ENCODE results near the gene KRTAP5-6.
"Not testable (repeated sequence)": the region's sequence is repeated elsewhere in the genome, so short reads cannot be mapped to it uniquely, and the experiment has no call there.

The KRTAP5-6 gene

DNA sequence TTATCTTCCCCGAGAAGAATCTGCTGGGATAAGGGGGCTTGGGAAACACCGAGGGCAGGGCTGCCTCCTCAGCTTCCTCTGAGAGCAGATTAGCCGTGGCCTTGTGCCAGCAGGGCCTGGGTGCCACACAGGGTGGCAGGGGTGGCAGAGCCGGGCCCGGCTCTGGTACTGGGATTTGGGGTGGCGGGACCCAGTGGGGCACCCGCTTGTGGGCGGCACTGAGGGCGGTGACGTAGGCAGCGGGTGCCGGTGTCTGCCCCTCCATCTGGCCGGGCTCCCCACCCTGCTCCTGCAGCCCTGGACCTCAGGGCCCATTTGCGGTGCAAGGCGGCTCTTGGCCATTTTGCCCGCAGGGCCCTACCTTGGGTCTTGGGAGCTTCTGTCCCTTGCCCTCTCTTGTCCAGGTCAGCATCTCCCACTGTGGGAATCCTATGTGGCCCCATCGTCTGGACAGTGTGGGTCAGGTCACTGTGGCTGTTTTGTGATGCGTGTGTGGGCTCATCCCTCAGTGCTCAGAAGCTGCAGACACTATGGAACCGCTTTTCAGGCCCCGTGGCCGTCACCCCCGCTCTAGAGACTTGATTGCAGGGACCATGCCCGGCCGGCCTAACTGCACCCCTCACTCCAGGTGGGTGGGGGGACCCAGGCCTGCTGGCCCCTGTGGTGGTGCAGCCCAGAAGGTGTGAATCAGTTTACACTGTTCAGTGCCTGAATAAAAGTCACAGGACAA, 29.7 kb upstream of the KRTAP5-6 start:
- Histone ChIP-seq H3K9me3 (no peaks in the 10 kb centered on the region), H3K36me3 (no peaks in the 10 kb centered on the region), H3K4me3 (ENCODE audit: low read depth in 1 of 2, low read length in 1 of 2) (no peak overlapping the region), H3K27ac (no peak overlapping the region), H3K4me1 (ENCODE audit: control insufficient read depth in 1 of 2, insufficient read depth in 1 of 2, low read depth in 1 of 2, low read length in 1 of 2) (no peaks in the 10 kb centered on the region), H3K27me3 (peaks cover 45% of the 10 kb centered on the region)
- TF ChIP-seq, protein P1, sequence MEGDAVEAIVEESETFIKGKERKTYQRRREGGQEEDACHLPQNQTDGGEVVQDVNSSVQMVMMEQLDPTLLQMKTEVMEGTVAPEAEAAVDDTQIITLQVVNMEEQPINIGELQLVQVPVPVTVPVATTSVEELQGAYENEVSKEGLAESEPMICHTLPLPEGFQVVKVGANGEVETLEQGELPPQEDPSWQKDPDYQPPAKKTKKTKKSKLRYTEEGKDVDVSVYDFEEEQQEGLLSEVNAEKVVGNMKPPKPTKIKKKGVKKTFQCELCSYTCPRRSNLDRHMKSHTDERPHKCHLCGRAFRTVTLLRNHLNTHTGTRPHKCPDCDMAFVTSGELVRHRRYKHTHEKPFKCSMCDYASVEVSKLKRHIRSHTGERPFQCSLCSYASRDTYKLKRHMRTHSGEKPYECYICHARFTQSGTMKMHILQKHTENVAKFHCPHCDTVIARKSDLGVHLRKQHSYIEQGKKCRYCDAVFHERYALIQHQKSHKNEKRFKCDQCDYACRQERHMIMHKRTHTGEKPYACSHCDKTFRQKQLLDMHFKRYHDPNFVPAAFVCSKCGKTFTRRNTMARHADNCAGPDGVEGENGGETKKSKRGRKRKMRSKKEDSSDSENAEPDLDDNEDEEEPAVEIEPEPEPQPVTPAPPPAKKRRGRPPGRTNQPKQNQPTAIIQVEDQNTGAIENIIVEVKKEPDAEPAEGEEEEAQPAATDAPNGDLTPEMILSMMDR (IDR thresholded peaks at IDR 0.05), result no peak

DNA sequence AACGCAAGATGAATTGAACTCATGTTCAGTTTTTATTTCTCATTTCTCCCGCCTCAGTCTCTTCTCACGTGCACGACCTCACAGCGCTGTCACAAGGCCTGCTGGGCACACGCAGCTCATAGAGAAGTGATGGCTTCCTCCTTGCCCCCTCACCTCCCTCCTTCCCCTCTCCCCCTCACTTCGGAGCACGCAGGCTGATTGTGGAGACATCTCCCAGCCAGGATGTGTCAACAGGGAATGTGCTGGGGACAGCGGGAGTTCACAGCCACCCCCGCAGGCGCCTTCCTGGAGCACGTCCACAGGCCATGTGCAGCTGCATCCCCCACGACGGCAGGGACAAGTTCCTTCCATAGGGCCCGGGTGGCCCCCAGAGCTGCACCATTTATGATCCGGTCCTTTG, 29.1 kb upstream of the KRTAP5-6 start:
- Histone ChIP-seq H3K4me3 (ENCODE audit: low read depth in 1 of 2, low read length in 1 of 2) (no peak overlapping the region), H3K36me3 (no peaks in the 10 kb centered on the region), H3K4me1 (ENCODE audit: control insufficient read depth in 1 of 2, insufficient read depth in 1 of 2, low read depth in 1 of 2, low read length in 1 of 2) (no peaks in the 10 kb centered on the region), H3K27ac (no peak overlapping the region), H3K9me3 (no peaks in the 10 kb centered on the region), H3K27me3 (peaks cover 51% of the 10 kb centered on the region)
- TF ChIP-seq, protein P1 (IDR thresholded peaks at IDR 0.05), result no peak

DNA sequence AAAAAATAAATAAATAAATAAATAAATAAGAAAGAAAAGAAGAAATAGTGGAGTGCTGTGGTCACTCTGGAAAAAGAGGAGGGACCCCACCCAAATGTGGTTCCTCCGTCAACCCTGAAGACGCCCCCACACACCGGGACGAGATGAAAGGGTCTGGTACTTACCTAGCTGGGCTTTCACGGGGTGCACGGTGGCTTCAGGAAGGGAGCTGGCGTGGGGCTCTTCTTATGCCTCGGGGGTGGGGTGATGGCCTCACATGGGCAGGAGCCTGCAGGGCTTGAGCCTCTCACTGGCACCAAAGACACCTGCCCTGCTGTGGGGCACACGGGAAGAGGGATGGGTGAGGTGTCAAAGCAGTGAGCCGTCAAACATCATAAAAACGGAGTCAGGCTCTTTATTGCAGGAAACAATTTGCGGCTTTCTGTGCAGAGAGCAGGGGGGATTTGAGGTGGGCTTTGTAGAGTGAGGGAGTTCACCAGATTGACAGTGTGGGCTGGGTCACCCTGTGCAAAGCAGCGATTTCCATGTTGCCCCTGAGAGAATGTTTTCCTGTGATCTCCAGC, 28.0 kb upstream of the KRTAP5-6 start:
- Histone ChIP-seq H3K27me3 (peaks cover 62% of the 10 kb centered on the region), H3K36me3 (no peaks in the 10 kb centered on the region), H3K4me1 (ENCODE audit: control insufficient read depth in 1 of 2, insufficient read depth in 1 of 2, low read depth in 1 of 2, low read length in 1 of 2) (no peaks in the 10 kb centered on the region), H3K9me3 (no peaks in the 10 kb centered on the region), H3K27ac (no peak overlapping the region), H3K4me3 (ENCODE audit: low read depth in 1 of 2, low read length in 1 of 2) (no peak overlapping the region)
- TF ChIP-seq, protein P1 (IDR thresholded peaks at IDR 0.05), result no peak

DNA sequence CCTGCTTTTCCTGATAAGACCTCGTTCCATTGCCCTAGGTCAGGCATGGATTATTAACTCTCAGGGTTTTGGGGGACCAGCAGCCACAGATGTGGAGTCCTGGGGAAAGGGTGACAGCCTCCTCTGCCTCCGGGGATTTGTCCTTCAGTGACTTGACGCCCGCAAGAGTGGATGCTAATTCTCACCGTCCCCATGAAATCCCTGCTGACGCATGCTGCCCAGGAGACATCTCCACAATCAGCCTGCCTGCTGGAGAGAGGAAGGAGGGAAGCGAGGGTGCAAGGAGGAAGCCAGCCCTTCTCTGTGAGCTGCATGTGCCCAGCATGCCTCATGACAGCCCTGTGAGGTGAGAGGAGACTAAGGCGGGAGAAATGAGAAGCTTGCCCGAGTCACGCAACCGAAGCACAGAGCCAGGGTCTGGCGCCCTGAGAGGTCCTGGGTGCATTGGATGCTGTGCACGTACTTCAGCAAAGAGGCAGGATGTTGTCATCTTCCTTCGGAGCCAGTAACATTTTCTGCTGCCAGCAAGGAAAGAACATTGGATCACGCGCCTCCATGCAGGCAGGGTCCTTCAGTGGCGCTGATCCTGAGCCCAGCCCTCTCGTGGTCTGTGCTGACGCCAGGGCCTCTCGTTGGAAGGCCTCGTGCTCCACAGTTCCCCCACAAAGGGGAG, 27.3 kb upstream of the KRTAP5-6 start:
- Histone ChIP-seq H3K36me3 (no peaks in the 10 kb centered on the region), H3K27me3 (peaks cover 69% of the 10 kb centered on the region), H3K9me3 (no peaks in the 10 kb centered on the region), H3K4me1 (ENCODE audit: control insufficient read depth in 1 of 2, insufficient read depth in 1 of 2, low read depth in 1 of 2, low read length in 1 of 2) (no peaks in the 10 kb centered on the region), H3K4me3 (ENCODE audit: low read depth in 1 of 2, low read length in 1 of 2) (no peak overlapping the region), H3K27ac (no peak overlapping the region)
- TF ChIP-seq, protein P1 (IDR thresholded peaks at IDR 0.05), result no peak

DNA sequence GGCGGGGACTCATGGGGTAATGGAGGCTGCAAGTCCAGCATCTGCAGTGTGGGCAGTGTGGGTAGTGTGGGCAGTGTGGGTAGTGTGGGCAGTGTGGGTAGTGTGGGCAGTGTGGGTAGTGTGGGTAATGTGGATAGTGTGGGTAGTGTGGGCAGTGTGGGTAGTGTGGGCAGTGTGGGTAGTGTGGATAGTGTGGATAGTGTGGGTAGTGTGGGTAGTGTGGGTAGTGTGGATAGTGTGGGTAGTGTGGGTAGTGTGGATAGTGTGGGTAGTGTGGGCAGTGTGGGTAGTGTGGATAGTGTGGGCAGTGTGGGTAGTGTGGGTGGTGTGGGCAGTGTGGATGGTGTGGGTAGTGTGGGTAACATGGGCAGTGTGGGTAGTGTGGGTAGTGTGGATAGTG, 26.5 kb upstream of the KRTAP5-6 start:
- H3K36me3 ChIP-seq; H3K4me3 ChIP-seq (ENCODE audit: low read depth in 1 of 2, low read length in 1 of 2); H3K4me1 ChIP-seq (ENCODE audit: control insufficient read depth in 1 of 2, insufficient read depth in 1 of 2, low read depth in 1 of 2, low read length in 1 of 2); H3K27ac ChIP-seq; H3K9me3 ChIP-seq: not testable (repeated sequence)
- peaks cover 77% of the 10 kb centered on the region for H3K27me3 ChIP-seq

DNA sequence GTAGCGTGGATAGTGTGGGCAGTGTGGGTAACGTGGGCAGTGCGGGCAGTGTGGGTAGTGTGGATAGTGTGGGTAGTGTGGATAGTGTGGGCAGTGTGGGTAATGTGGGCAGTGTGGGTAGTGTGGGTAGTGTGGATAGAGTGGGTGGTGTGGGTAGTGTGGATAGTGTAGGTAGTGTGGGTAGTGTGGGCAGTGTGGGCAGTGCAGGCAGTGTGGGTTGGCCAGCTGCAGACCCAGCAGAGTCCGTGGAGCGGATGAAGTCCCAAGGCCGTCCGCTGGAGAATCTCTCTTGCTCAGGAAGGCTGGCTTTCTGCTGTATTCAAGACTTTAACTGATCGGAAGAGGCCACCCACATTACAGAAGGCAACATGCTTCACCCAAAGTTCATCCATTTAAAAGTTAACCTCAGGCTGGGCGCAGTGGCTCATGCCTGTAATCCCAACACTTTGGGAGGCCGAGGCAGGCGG, 26.1 kb upstream of the KRTAP5-6 start:
- Histone ChIP-seq H3K27ac (no peak overlapping the region), H3K4me1 (ENCODE audit: control insufficient read depth in 1 of 2, insufficient read depth in 1 of 2, low read depth in 1 of 2, low read length in 1 of 2) (no peaks in the 10 kb centered on the region), H3K4me3 (ENCODE audit: low read depth in 1 of 2, low read length in 1 of 2) (no peak overlapping the region), H3K36me3 (no peaks in the 10 kb centered on the region), H3K27me3 (peaks cover 81% of the 10 kb centered on the region), H3K9me3 (no peaks in the 10 kb centered on the region)
- TF ChIP-seq, protein P1 (IDR thresholded peaks at IDR 0.05), result no peak

All from neutrophil (primary cell).